Muscle of leg (tissue), 16 donors: ENCODE data around the gene ACOT8. TPM values are rescaled to one million over a fixed set of nuclear protein-coding genes. Genes with fewer than 3 reads are reported as not detected.
"Not testable (repeated sequence)": the region's sequence is repeated elsewhere in the genome, so short reads cannot be mapped to it uniquely, and the experiment has no call there.

ENCODE experiments used
- DNase-seq: peaks from one replicate; pipeline ENCODE4 v3.0.0; 2013
- H3K27ac ChIP-seq: one replicate; pipeline ENCODE4 v1.5.1; 2013; ENCODE audit warnings: mild to moderate bottlenecking, low read length, control low read depth
- H3K27me3 ChIP-seq: one replicate; pipeline ENCODE4 v1.6.1; 2013; ENCODE audit warnings: low read length; ENCODE audit not compliant: control insufficient read depth, insufficient read depth
- H3K36me3 ChIP-seq: one replicate; pipeline ENCODE4 v1.6.1; 2013; ENCODE audit warnings: low read length; ENCODE audit not compliant: control insufficient read depth, insufficient read depth
- H3K4me1 ChIP-seq: one replicate; pipeline ENCODE4 v1.6.1; 2013; ENCODE audit warnings: low read length; ENCODE audit not compliant: control insufficient read depth, insufficient read depth
- H3K4me3 ChIP-seq: one replicate; pipeline ENCODE4 v1.5.1; 2013; ENCODE audit warnings: low read length, control low read depth
- H3K9me3 ChIP-seq: replicated peaks from 2 replicates; pipeline ENCODE4 v1.6.1; 2013; ENCODE audit warnings: low read depth, low read length; ENCODE audit not compliant: control insufficient read depth
- WGBS: methylation state at CpG from one replicate; pipeline ENCODE4 v1.1.5; 2013; ENCODE audit warnings: missing lambda C conversion rate; ENCODE audit not compliant: insufficient coverage; 5-methylcytosine and 5-hydroxymethylcytosine counted together
- long read RNA-seq, 11 donors: transcript quantifications; one replicate each; lab custom pipeline, GENCODE V29; 2026
- polyA plus RNA-seq, 8 donors: library from polyadenylated mRNA; unstranded; fragments of 120-200 nt; gene quantifications; one replicate each; pipeline versions ENCODE4 v1.2.1 to v1.2.3, GENCODE V29; 2013; ENCODE audit warnings: inconsistent platforms in 1 of 8, low replicate concordance in 1 of 8; ENCODE audit not compliant: insufficient read length in 8 of 8, insufficient read depth in 1 of 8
- total RNA-seq: library from RNA; stranded (reverse); fragments of 120-200 nt; gene quantifications from one replicate; pipeline ENCODE4 v1.2.4, GENCODE V29; 2013

ACOT8 gene
- total RNA-seq (19.7 TPM), polyA plus RNA-seq (10 to 100 TPM; 16.8 to 22.5 (median 18.4) TPM)
- long read RNA-seq, donor 1, partial matches to known transcripts: 0 of 7 reads
- long read RNA-seq, donor 1, other reads (novel, unspliced or antisense): 0 of 7 reads
- long read RNA-seq, donor 2: 0 reads
- long read RNA-seq, donor 3, transcript ACOT8-201 (6 exons, 1,168 nt): major isoform, 10 of 22 reads
- long read RNA-seq, donor 3, partial matches to known transcripts: 8 of 22 reads
- long read RNA-seq, donor 3, other reads (novel, unspliced or antisense): 0 of 22 reads
- long read RNA-seq, donor 4, transcript ACOT8-201 (6 exons, 1,168 nt): major isoform, 6 of 7 reads
- long read RNA-seq, donor 4, partial matches to known transcripts: 0 of 7 reads
- long read RNA-seq, donor 4, other reads (novel, unspliced or antisense): 0 of 7 reads
- long read RNA-seq, donor 5, partial matches to known transcripts: 0 of 5 reads
- long read RNA-seq, donor 5, other reads (novel, unspliced or antisense): 0 of 5 reads
- long read RNA-seq, donor 6, transcript ACOT8-201 (6 exons, 1,168 nt): major isoform, 15 of 18 reads
- long read RNA-seq, donor 6, partial matches to known transcripts: 0 of 18 reads
- long read RNA-seq, donor 6, other reads (novel, unspliced or antisense): 0 of 18 reads
- long read RNA-seq, donor 7, transcript ACOT8-201 (6 exons, 1,168 nt): major isoform, 12 of 19 reads
- long read RNA-seq, donor 7, partial matches to known transcripts: 5 of 19 reads
- long read RNA-seq, donor 7, other reads (novel, unspliced or antisense): 0 of 19 reads
- long read RNA-seq, donor 8, partial matches to known transcripts: 6 of 9 reads
- long read RNA-seq, donor 8, other reads (novel, unspliced or antisense): 0 of 9 reads
- long read RNA-seq, donor 9, partial matches to known transcripts: 0 of 4 reads
- long read RNA-seq, donor 9, other reads (novel, unspliced or antisense): 0 of 4 reads
- long read RNA-seq, donor 10, partial matches to known transcripts: 5 of 8 reads
- long read RNA-seq, donor 10, other reads (novel, unspliced or antisense): 0 of 8 reads
- long read RNA-seq, donor 11, partial matches to known transcripts: 0 of 2 reads
- long read RNA-seq, donor 11, other reads (novel, unspliced or antisense): 0 of 2 reads

- WGBS: under 1% methylated on average over 24 of the region's 36 CpGs
Observed at GRCh38 chr20:45857114-45857881, at the start of gene ACOT8, which contains the start of gene ZSWIM3. Gene ACOT8 (minus strand): TSS chr20:45857392. CDS start chr20:45857315, 77 bp downstream. Gene ZSWIM3 (plus strand): TSS chr20:45857614. CDS start chr20:45857826, 212 bp downstream.

GRCh38 chr20:45905505-45906079, 48.4 kb upstream of the ACOT8 start:
- no peaks in the 10 kb centered on the region for H3K9me3 ChIP-seq
- H3K36me3 ChIP-seq: no peaks in the 10 kb centered on the region
- no peak overlapping the region for H3K27ac ChIP-seq
- 86% methylated on average over 6 of the region's 8 CpGs for WGBS
- H3K27me3 ChIP-seq: no peaks in the 10 kb centered on the region
- H3K4me1 ChIP-seq: peaks cover 9% of the 10 kb centered on the region
- no peak for DNase-seq
- H3K4me3 ChIP-seq: no peak overlapping the region

More at GRCh38 chr20:45857114-45857881, at the start of gene ACOT8, which contains the start of gene ZSWIM3:
- no peaks in the 10 kb centered on the region for H3K9me3 ChIP-seq
- peaks cover 23% of the 10 kb centered on the region for H3K4me1 ChIP-seq
- H3K36me3 ChIP-seq: peaks cover 17% of the 10 kb centered on the region
- H3K4me3 ChIP-seq: peak within 1 kb of the TSS; percentile 87
- H3K27ac ChIP-seq: peak within 1 kb of the TSS; percentile 84
- peak; percentile 100 for DNase-seq
- no peaks in the 10 kb centered on the region for H3K27me3 ChIP-seq

GRCh38 chr20:45904583-45905504, 47.7 kb upstream of the ACOT8 start:
- Histone ChIP-seq H3K4me3 (no peak overlapping the region), H3K27me3 (no peaks in the 10 kb centered on the region), H3K4me1 (peaks cover 8% of the 10 kb centered on the region), H3K9me3 (no peaks in the 10 kb centered on the region), H3K27ac (no peak overlapping the region), H3K36me3 (no peaks in the 10 kb centered on the region)
- WGBS: 78% methylated on average over 7 of the region's 16 CpGs
- DNase-seq: no peak

GRCh38 chr20:45902199-45902701, 45.1 kb upstream of the ACOT8 start:
- no peaks in the 10 kb centered on the region for H3K27me3 ChIP-seq
- WGBS: 85% methylated on average over 5 of the region's 14 CpGs
- H3K4me3 ChIP-seq: no peak overlapping the region
- DNase-seq: no peak
- peaks cover 23% of the 10 kb centered on the region for H3K36me3 ChIP-seq
- H3K4me1 ChIP-seq: peaks cover 8% of the 10 kb centered on the region
- no peak overlapping the region for H3K27ac ChIP-seq
- H3K9me3 ChIP-seq: no peaks in the 10 kb centered on the region

GRCh38 chr20:45901332-45901731, 44.1 kb upstream of the ACOT8 start:
- H3K9me3 ChIP-seq, H3K4me3 ChIP-seq, H3K27ac ChIP-seq, DNase-seq, H3K4me1 ChIP-seq, H3K27me3 ChIP-seq: not testable (repeated sequence)
- H3K36me3 ChIP-seq: peaks cover 30% of the 10 kb centered on the region
- WGBS: 100% methylated on average over 1 of the region's 6 CpGs

GRCh38 chr20:45899046-45899835, 42.0 kb upstream of the ACOT8 start:
- Histone ChIP-seq H3K27me3 (no peaks in the 10 kb centered on the region), H3K27ac (no peak overlapping the region), H3K36me3 (peaks cover 51% of the 10 kb centered on the region), H3K9me3 (no peaks in the 10 kb centered on the region), H3K4me3 (no peak overlapping the region), H3K4me1 (no peaks in the 10 kb centered on the region)
- WGBS: 100% methylated on average over 1 of the region's 13 CpGs
- DNase-seq: no peak

GRCh38 chr20:45898285-45898684, 41.1 kb upstream of the ACOT8 start:
- peaks cover 60% of the 10 kb centered on the region for H3K36me3 ChIP-seq
- no peak overlapping the region for H3K4me3 ChIP-seq
- H3K4me1 ChIP-seq: no peaks in the 10 kb centered on the region
- 72% methylated on average over 10 of the region's 12 CpGs for WGBS
- H3K9me3 ChIP-seq: no peaks in the 10 kb centered on the region
- no peak overlapping the region for H3K27ac ChIP-seq
- H3K27me3 ChIP-seq: no peaks in the 10 kb centered on the region
- DNase-seq: no peak

- Histone ChIP-seq H3K27ac (no peak overlapping the region), H3K36me3 (peaks cover 66% of the 10 kb centered on the region), H3K4me1 (no peaks in the 10 kb centered on the region), H3K27me3 (no peaks in the 10 kb centered on the region), H3K4me3 (no peak overlapping the region), H3K9me3 (no peaks in the 10 kb centered on the region)
- 96% methylated on average over 7 of the region's 7 CpGs for WGBS
- no peak for DNase-seq
Observed at GRCh38 chr20:45897692-45898091, 40.5 kb upstream of the ACOT8 start.
